Stimulated activated CD4-positive, alpha-beta T cell treated with anti-CD3 and anti-CD28 coated beads, Interleukin-15, amount 100 ng/mL, for 48 hours (primary cell): ENCODE data around the gene PABPN1L.

Experiments
- DNase-seq, 2 donors: peaks; one replicate each; pipeline ENCODE4 v3.0.0-alpha.2; 2020; ENCODE audit warnings: low read depth in 2 of 2

Gene PABPN1L, protein sequence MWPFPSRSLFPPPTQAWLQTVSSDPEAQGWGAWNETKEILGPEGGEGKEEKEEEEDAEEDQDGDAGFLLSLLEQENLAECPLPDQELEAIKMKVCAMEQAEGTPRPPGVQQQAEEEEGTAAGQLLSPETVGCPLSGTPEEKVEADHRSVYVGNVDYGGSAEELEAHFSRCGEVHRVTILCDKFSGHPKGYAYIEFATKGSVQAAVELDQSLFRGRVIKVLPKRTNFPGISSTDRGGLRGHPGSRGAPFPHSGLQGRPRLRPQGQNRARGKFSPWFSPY

DNA sequence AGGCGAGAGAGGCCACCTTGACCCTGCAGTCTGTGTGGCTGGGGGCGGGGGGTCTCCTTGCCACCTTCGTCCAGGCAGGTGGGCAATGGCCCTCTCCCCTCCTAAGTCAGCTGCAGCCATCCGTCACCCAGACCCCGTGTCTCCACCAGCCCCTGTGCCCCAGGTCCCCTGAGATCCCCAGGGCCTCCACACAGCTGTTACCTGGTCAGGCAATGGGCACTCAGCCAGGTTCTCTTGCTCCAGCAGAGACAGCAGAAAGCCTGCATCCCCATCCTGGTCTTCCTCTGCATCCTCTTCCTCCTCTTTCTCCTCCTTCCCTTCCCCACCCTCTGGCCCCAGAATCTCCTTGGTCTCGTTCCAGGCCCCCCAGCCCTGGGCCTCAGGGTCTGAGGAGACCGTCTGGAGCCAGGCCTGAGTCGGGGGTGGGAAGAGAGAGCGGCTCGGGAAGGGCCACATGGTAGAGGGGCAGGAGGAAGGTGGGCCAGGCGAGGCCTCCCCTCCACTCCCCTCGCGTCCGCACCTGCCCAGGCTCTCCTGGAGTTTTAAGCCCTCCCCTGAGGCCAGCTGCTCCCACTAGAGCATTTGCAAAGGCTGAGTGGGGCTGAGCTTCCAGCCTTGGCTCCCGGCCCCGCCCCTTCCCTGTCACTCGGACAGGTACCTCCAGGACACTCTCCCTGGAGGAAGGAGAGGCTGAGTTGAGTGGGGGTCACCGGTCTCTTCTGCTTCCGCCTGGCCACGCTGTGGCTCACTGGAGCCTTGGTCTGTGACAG lies at the start of gene PABPN1L:
Gene PABPN1L (minus strand): TSS at position 510 of the 770 bp plus-strand sequence. CDS start 54 bp downstream, at position 456.
- DNase-seq: no peak

DNA sequence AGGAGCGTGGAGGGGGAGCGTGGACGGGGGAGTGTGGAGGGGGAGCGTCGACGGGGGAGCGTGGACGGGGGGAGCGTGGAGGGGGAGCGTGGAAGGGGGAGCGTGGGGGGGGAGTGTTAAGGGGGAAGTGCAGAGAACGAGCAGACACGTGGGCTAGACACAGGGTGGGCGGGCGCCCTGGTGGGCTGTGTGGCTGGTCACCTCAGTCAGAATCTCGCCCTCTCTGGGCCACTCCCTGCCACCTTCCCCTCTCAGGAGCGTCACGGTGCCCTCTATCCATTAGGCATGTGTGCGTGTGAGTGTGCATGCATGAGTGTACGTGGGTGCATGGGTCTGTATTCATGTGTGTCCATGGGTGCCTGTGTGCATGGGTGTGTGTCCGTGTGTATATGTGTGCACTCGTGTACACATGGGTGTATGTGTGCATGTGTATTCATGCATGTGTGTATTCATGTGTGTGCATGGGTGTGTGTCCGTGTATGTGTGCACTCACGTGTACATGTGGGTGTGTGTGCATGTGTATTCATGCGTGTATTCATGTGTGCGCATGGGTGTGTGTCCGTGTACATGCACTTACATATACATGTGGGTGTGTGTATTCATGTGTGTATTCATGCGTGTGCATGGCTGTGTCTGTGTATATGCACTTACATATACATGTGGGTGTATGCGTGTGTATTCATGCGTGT lies 49.3 kb upstream of the PABPN1L start:
- no peak for DNase-seq

DNA sequence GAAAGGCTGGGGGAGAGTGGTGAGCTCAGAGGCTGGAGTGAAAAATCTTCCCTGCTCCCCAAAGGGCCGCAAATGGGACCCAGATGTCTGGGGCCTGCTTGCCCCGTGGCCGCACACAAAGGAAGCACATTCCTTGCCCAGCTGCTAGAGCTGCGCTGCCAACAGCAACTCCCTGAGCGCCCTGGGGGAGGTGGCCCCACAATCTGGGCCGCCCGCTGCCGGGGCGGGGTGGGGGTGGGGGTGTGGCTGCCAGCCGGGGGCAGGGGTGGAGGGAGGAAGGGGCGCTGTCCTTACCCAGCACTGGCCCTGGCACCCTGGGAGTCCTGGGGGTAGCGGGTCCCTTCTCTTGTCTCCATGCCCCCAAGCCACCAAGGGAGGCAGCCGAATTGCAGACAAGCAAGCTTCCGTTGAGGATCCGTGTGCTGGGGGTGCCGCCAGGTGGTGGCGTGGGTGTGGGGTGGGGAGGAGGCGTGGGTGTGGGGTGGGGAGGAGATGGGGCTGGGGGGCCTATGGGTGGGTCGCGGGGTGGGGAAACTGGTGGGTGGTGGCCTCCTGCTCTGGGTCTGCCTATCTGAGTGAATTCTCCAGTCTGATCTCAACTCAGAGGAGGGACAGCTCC lies 48.4 kb upstream of the PABPN1L start:
- DNase-seq: no peak

DNA sequence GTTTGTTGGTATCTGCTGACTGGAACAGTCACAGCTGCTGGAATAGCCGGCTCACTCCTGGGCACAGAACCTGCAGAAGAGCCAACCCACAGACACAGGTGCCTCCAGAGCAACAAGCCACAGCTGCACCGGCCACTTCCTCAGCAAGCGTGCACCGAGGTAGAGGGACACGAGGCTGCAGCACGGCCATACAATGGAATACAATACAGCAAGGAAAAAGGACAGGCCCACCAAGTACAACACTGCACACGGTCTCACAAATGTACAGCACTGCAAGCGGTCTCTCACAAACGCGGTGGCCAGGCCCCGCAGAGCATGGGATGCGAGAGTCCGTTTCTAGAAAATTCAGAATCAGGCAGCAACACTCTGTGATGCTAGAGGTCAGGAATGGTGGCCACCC lies 47.4 kb upstream of the PABPN1L start:
- no peak for DNase-seq

DNA sequence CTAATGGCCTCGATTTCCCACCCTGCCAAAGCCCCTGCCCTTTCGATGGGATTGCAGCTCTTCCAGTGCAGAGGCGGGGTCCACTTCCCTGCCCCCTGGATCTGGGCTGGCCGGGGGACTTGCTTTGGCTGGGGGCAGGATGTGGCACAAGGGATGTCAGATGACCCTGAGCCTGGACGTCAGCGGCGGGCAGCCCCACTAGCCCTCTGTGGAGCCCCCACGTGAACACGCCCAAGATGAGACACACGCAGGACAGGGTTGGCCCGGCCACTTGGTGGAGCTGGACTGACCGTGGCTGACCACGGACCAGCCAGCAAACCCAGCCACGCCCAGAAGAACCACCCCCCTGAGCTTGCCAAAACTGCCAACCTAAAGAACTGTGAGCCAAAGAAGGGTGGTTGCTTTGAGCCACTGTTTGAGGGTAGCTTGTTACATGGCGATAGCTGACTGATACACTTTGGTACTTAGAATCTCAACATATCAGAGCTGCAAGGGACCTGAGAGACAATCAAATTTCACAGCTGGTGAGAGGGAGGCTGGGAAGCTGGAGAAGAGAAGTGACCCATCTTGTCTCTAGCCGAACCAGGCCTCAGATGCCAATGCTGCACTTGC lies 46.6 kb upstream of the PABPN1L start:
- DNase-seq: no peak

DNA sequence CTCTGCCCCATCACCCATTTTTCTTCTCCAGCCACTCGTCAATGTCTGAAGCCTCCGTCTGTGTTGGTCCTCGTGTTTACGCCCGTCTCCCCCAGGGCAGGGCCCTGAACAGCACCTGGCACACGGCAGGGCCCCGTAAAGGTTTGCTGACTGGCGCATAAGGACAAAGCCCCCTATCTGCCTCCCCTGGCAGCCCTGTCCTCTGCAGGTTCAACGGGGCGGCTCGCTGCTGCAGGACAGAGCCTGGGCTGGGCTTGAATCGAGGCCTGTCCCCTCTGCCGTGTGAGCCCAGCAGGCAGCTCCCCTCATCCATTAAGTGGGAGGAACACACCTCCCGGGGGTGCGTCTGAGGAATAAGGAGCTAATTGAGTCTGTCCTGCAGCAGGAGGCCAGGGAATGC lies 46.1 kb upstream of the PABPN1L start:
- no peak for DNase-seq

DNA sequence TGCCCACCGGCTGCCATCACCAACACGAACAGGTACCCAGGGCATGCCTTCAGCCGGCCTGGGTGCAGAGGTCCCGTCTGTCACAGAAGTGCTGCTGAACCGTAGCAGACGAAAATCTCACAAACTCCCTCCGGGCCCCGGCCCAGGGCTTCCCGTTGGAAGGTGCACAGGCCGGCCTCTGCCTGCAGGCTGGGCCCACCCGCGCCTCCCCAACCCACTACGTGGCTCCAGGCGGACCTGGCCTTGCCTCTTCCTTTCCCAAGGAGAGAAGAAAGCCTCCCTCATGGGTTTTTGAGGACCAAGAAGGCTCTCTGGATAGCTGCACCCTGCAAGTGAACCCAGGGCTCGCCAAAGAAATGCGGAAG lies 45.5 kb upstream of the PABPN1L start:
- DNase-seq: no peak

DNA sequence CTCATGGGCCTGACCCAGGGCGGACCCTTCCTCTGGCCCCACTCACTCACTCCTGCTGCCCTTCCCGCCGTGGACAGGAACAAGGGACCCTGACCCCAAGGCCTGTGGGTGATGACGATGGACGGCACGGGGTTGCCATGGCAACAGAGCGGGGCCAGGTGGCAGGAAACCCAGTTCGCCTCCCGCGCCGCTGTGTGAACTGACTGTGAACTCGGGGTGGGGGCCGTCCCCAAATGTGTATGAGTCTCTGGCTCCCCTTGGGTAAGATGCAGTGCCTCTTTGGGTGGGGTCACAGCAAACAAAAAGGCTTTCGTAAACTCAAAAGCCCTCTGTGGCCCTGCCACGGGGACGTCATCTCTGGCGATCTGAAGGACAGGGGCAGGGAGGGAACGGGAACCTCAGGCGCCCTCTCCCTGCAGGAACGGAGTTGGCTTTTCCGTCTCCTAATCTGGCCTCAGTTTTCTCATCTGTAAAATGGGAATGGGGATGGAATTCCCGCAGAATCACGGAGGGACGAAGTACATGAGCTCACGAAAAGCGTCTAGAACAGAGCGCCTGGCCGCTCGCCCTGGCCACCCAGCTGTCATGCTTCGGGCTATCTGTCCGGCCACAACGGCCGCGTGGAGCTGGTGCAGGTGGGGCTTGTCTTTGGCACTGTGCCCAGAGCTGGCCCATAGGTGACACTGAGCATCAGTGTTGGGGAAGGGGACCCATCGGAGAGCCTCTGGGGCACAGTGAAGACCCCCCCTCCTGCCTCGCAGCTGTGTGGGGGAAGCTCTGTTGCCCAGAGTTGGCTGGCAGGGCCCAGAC lies 44.9 kb upstream of the PABPN1L start:
- no peak for DNase-seq

DNA sequence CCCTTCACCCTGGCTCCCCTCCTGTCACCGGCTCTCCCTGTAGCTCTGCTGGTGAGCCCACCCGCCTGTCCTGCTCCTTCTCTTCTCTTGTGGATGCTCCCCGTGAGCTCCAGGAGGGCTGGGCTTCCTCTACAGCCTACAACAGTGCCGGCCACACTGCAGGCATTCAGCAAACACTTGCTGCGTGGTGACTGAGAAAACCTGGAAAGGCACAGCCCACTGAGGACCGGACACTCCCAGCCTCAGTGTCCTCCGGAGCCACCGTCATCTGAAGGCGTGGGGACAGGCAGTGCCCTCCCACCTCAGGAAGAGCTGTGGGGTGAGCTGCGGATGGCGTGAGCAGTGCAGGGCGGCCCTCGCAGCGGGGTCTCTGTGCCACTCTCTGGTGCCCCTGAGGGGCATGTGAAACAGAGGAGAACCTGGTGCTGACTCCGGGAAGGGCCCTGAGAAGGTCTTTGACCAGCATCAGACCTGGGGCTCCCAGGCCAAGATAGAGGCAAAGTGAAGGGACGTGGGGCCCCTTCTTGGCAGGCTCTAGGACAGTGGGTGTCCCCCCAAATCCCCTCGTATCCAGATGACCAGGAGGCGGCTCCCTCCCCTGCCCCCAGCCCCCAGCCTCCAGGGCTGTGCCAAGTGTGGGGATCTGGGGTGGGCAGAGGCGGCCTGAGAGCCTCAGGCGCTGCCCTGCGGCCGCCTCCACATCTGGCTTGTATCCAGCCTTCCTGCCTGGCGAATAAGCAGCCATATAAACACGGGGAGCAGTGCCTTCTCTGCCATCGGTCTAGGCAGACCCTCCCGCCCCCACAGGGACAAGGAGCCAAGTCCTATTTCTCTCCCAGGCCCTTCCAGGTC lies 44.0 kb upstream of the PABPN1L start:
- no peak for DNase-seq

DNA sequence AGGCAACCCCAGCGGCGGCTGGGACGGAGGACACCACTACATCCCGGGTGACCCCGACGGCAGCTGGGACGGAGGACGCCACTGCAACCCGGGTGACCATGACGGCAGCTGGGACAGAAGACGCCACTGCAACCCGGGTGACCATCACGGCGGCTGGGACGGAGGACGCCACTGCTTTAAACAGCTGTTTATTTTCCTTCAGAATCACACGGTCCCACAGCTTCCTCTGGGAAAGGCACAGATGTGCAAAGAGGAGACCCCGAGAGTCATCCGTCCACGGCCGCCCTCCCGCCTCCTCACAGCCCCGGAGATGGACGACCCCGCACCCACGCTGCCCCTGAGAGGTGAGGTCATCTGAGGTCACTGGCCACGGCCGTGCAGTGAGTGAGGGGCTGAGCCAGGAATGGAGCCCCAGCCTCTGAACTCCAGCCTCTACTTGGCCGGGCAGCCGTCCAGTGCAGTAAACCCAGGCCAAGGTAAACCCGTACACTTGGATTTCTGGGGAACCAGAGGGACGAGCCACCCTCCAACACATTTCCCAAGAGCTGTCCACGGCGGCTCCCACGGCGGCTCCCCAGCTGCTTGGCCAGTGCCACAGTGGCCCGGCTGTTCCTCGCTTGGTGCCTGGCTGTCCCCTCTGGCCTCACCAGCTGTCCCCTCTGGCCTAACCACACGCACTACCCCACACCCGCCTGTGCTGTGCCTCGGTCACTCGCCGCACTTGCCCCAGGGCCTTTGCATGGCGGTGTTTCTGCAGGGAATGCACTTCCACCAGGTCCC lies 43.2 kb upstream of the PABPN1L start:
- no peak for DNase-seq

DNA sequence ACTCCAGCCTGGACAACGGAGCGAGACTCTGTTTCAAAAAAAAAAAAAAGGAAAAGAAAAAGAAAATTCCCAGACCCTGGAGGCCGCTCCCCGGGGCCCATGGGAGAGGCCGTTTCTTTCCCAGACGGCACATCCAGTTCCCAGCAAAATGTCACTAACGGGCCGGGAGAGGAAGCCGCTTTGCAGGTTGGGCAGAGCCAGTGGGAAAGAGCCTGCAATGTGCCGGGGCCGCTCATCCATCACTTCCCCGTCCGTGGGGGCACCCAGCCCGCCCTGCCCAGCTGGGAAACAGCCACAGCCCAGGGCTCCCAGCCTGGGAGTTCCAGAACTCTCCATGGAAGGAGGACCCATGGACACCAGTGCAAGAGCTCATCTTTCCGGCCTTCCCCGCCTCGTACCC lies 41.8 kb upstream of the PABPN1L start:
- no peak for DNase-seq

DNA sequence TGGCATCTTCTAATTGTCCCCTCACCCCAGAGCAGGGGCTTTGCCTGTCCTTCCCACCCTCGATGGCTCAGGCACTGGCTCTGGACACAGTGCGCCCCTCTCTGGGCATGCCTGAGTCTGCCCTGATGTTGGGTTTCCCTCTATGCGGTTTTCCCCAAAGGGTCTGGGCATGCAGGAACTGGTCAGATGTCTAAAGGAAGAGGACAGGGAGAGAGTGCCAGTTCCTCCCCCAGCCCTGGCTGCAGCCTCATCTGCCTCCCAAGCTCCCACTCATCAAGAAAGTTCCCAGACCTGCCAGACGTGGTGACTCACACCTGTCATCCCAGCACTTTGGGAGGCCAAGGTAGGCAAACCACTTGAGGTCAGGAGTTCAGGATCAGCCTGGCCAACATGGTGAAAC lies 41.3 kb upstream of the PABPN1L start:
- no peak for DNase-seq

DNA sequence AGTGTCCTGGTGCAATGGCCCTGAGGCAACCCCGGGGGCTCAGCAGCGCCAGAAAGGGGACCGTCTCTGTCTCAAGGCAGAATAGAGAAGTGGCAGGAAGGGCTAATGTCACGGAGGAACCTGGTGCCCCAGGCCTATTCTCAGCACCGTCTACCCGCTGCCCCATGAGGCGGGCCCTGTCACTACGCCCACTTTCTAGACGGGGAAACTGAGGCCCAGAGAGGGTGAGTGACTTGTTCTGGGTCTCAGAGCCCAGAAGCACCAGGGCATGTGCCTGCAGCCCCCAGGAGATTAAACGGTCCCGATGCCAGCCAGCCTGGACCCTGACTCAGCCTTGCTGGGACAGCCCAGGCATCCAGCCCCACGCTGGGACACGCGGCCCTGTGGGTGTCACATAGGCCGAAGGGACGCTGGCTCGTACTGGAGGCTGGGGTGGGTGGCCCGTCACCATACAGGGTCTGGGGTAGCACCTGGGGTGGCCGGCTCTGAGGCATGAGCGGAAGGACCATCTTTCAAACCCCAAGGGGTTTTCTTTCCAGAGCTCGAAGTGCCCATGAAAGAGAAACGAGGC lies 40.2 kb upstream of the PABPN1L start:
- DNase-seq: no peak

DNA sequence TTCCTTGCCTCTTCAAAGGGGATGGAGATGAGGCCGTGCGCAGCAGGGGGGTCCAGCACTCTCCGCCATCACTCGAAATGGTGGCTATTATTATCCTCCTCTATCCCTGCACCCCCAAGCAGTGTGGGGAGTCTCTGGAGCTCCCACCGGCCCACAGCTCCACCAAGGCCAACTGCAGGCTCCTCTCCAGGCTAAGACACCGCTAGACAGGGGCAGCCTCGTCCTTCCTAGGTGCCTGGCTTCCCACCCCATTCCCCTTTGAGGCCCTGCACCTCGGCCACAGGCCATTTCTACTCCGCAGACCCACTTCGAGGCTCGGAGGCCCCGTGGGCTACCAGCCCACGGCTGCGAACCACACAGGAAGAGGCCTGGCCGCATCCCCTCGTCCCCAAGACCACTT lies 39.6 kb upstream of the PABPN1L start:
- no peak for DNase-seq

DNA sequence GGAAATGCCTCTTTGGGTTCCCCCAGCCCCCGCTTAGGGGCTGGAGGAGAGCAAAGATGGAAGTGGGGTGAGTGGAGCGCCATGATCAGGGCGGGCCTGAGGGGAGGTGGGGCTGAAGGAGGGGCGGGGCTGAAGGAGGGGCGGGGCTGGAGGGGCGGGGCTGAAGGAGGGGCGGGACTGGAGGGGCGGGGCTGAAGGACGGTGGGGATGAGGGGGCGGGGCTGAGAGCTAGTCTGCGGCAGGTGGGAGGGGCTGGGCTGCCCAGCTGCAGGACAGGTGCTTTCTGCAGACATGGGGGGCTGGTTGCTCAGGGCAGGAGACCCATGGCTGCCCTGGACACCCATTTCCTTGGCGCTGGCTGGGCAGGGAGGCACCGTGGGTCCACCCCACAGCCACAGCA lies 39.1 kb upstream of the PABPN1L start:
- DNase-seq: no peak

DNA sequence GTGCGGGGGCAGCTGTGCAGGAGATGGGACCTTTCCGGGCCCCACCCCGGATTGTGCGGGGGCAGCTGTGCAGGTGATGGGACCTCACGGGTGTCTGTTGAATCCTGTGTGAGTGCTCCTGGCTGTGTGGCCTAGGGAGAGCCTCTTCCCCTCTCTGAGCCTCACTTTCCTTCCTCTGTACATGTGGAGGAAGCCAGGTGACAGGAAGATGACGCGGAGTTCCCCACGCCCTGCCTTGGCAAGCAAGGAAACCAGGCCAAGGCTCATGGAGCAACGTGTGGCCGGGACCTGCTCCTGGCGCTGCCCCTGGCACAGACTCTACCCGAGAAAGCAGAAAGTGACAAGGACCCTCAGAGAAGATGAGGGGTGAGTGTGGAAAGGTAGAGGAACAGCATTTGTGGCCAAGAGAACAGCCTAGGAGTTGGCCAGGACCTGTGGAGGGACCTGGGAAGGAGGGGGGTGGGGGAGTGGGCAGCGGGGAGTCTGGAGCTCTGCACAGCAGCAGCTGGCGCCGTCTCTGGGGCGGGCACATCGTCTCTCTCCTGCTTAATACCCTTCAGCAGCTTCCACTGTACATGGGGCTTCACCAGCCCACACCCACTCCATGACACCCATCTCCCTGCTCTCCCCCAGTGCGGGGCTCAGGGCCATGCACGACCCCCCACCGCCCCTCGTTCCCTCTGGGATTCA lies 38.4 kb upstream of the PABPN1L start:
- no peak for DNase-seq

DNA sequence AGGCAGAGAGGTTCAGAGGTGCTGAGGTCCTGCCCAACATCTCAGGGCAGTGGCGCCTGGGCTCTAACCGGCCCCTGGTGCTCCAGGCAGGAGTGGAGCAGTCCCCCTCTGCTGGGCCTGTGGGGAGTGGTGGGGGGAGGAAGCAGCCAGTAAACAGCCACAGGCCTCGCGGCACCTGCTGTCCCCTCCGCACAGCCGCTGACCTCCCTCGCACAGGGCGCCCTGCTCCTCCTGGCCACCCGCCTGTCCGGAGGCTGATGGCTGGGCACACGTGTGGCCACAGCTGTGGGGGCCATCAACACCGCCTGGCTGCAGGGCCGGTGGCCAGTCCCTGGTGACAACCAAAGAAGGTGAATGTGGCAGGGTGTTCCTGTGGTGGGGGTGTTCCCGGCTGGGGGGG lies 36.8 kb upstream of the PABPN1L start:
- no peak for DNase-seq

DNA sequence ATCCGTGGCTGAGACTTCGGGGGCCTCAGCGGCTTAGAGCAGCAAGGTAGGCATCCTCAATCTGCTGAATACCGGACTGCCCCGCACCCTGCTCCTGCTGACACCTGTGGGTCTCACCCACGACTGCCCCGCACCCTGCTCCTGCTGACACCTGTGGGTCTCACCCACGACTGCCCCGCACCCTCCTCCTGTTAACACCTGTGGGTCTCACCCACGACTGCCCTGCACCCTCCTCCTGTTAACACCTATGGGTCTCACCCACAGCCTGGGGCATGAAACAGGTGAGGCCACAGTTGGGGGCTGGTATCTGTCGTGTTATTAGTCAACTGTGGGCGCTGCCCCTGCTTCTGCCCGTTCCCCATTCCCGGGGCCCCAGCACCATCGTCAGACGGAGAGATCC lies 36.3 kb upstream of the PABPN1L start:
- DNase-seq: no peak
